GM21717 (cell line): Measurements from ENCODE around the gene FANCF.
A peak's percentile ranks its signal among the peaks of the same experiment; 100 is the strongest.

Source experiments
- ATAC-seq: cut with Tn5 transposase; IDR thresholded peaks from one replicate; pipeline ENCODE4 v1.9.1; 2021; ENCODE audit warnings: mild to moderate bottlenecking, moderate library complexity; ENCODE audit not compliant: unreplicated experiment

The FANCF gene

GRCh38 chr11:22626573-22627239 is 1.1 kb upstream of the FANCF start:
- ATAC-seq = no peak

GRCh38 chr11:22624742-22625447 is 728 bp downstream of the FANCF start:
- peak; percentile 62 for ATAC-seq

- ATAC-seq = no peak
Measured at GRCh38 chr11:22617868-22618267, 7.8 kb downstream of the FANCF start.

DNA sequence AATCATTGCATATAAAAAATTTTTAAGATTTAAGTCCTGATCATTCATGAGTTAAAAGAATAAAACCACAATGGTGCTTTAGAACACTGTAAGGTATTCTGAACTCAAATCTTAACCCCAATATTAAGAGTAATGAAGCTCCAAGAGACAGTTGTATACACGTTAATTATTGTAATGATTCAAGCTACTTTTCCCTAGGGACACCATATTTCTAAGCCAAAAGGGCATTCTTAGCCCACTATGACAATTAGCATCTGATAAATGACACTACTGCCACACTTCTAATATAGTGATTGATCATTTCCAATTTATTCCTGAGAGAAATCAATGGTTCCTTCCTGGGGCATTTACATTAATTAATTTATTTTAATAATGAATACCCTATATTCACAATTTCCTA is 21.7 kb downstream of the FANCF start:
- no peak for ATAC-seq

DNA sequence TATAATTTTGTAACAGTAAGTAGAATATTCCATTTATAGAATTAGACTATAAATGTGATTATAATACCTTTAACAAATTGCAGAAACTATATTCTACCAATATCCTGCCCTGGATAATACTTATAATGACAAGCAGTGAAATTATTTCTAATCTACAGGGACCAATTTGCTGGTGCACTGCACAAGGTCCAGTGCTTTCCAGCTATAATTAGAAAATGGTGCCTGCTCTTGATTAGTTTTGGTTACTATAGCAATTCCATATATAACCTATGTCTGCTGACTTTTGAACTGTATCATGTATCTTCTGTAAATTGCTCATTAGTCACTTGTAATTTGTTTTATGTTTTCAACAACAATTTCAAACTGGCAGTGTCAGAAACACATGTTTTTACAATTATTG is 23.1 kb downstream of the FANCF start:
- ATAC-seq = no peak

DNA sequence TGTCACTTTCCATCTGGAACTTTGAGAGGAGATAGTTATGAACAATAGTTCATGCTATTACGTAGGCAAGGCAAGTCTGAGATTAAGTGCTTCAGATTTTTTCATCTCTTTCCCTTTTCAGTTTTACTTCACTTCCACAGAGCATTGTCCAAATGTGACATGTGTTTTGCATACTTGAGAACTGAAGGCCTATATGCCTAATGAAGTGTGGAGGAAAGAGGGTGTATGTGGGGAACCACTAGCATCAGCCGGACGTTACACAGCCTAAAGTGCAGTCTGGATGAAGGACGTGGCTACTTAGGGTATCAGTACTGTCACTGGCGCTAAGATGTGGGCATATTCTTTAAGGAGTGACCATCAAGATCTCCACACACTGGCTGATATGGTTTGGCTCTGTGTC is 26.2 kb downstream of the FANCF start:
- ATAC-seq = no peak

GRCh38 chr11:22597062-22597461 is 28.6 kb downstream of the FANCF start:
- no peak for ATAC-seq

GRCh38 chr11:22584976-22585375 is 40.6 kb downstream of the FANCF start:
- ATAC-seq = no peak

DNA sequence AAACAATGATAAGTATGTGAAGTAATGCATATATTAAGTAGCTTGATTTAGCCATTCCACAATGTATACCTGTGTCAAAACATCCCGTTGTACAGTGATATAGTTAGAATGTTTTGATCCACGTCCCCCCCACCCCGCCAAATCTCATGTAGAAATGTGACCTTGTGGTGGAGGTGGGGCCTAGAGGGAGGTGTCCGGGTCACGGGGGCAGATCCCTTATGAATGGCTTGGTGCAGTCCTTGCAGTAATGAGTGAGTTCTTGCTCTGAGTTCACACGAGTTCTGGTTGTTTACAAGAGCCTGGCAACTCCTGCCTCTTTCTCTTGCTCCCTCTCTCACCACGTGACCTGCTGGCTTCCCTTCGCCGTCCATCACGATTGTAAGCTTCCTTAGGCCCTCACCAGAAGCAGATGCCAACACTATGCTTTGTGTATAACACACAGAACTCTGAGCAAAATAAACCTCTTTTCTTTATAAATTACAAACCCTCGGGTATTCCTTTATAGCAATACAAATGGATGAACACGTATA is 41.6 kb downstream of the FANCF start:
- ATAC-seq = no peak

DNA sequence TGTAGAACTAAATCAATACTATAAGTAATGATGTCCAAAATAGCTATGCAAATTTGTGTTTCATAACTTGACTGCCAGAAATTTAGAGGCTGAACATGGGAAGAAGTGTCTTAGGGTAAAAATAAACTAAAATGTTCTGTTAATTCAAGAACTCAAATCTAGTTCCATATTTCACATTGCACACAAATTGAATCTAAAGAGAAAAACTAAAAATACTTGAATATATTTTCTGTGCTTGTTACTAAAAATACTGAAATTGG is 43.5 kb downstream of the FANCF start:
- ATAC-seq = no peak

GRCh38 chr11:22581354-22582150 is 44.1 kb downstream of the FANCF start:
- no peak for ATAC-seq

DNA sequence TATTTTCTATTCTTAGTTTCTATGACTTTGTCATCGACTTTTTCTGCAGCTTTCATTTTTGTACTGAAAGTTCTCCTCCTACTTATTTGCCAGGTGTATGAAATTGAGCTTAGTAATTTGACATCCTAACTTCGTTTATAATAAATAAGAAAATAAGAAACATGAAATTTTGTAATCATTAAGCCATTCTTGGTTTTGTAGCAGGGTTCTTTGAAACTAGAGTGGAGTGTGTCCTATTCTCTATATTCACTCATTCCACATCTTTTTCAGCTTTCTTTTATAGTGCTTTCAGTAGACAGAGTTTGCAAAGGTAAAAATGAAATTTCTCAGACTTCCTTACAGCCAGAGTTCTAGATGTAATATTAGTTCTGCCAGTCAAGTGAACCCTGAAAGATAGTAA is 47.8 kb downstream of the FANCF start:
- no peak for ATAC-seq
